ENCODE results near the gene DISP3.

- TF ChIP-seq YY1 (IDR thresholded peaks at IDR 0.05; ENCODE audit: insufficient read depth, insufficient read length) (no peak), ZNF274 (IDR thresholded peaks at IDR 0.05; ENCODE audit: low read depth, low read length) (no peak)
These were observed 91.9 kb downstream of the DISP3 start for GRCh38 chr1:11570821-11571380.

All from NT2/D1 (cell line).